ENCODE measurements around the gene SHROOM3. TPM values are rescaled to one million over a fixed set of nuclear protein-coding genes. Genes with fewer than 3 reads are reported as not detected.

SHROOM3 gene
- total RNA-seq, 1 donor from 2014 or later = 320 TPM

DNA sequence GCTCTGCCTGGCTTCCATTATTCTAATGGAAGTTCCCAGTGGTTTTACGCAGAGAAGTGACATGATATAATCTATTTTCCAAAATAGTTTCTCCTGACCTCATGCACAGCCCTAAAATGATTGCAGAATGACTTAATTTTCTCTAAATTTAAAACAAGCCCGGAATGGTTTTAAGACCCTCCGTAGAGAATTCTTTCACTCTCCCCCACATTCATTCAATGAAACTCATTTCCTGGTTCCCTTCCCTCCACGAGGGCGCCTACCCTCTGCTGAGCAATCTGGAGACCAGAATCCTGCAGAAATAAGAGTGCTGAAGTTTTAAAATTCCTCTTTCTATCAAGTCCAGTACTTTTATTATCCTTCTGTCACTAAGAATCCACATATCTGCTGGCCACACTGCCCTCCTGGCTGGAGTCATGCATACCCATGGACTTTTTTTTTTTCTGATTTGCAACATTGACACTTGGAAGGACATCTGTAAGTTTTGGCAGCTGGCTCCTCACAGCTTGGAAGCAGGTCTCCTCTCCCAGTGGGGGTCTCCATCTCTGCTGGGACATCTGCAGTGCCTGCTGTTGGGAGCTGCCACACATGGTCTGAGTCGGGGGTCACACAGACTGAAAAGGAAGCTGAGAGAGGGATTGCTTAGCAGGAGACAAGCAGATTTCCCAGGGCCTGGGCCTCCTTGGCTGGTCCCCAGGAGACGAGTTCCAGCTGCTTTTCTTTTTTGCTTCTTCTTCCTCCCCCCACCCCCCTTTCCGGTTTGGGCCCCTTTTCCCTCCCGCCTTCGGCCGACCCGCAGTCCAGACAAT, 376.8 kb downstream of the SHROOM3 start:
- no peak for DNase-seq (ENCODE audit: low spot score)

DNA sequence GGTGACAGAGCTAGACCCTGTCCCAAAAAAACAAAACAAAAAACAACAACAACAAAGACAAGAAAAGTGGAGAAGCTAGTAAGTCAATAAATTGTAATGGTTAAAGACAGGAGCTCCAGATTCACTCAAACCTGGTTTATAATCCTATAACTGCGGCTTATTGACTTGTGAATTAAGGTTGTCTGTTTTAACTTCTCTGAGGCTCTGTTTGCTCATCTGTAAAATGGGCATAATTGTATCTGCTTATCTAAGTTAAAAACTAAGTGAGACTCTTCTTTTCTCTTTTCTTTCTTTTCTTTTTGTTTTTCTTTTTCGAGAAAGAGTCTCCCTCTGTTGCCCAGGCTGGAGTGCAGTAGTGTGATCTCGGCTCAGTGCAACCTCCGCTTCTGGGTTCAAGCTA, 378.0 kb downstream of the SHROOM3 start:
- DNase-seq (ENCODE audit: low spot score) = no peak

- DNase-seq (ENCODE audit: low spot score) = no peak
These were observed 386.6 kb downstream of the SHROOM3 start for GRCh38 chr4:76821641-76822040.

GRCh38 chr4:76822303-76822702, 387.3 kb downstream of the SHROOM3 start:
- no peak for DNase-seq (ENCODE audit: low spot score)

DNA sequence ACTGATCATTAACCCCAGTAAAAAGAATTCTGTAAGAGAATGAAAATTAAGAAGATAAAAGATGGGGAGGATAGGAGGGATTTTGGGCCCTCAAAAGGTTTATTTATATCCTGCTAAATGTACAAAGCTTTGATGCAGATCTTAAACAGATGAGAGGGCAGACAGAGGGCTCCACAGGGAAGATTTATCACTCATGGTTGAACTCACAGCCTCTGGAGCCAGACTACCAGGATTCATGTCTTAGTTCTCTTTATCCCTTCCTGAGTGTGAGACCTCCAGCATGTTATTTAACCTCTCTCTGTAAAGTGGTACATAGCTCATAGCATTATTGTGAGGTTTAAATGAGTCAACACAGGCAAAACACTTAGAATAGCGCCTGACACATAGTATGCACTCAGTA, 388.5 kb downstream of the SHROOM3 start:
- no peak for DNase-seq (ENCODE audit: low spot score)

- DNase-seq (ENCODE audit: low spot score) = no peak
These were observed 395.6 kb downstream of the SHROOM3 start for GRCh38 chr4:76830612-76830963.

DNA sequence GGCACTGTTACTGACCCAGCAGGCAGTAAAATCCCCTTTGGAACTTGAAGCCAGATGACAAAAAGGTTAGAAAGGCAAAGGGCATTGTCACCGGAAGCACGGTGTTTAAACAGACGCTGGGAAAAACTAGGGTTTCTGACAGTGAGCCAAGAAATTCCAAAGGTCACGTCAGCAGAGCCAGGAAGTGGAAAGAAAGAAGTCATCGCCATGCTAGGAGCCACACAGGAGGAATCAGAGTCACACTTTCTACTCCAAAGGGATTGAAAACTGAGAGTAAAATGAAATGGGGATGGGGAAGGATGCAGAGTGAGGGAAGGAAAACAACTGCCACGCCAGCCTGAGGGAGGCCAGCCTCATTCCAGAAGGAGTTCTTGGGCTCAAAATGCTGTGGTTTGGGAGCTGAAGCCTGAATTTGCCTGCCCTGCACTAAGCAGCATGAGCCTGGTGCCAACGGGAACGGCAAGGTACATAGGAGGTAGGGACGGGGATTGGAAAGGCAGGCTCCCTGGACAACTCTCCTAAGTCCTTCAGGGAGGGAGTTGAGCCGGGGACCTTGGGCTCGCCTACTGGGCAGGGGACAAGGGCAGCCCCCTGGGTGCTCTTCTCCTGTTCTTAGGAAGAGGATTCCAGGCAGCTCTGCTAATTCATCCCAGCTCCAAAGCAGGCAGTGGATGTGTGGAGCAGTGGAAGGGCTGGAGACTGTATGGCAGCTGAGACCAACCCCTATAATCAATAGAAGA, 396.1 kb downstream of the SHROOM3 start:
- DNase-seq (ENCODE audit: low spot score) = peak; percentile 80

GRCh38 chr4:76831711-76832373, 396.8 kb downstream of the SHROOM3 start:
- no peak for DNase-seq (ENCODE audit: low spot score)

Other genes starting within 250 kb of the SHROOM3 start
- 213 TPM for gene SCARB2, start 221.4 kb upstream of the SHROOM3 start, total RNA-seq
- 13.8 TPM for gene FAM47E, start 183.5 kb upstream of the SHROOM3 start, total RNA-seq
- gene STBD1, start 128.5 kb upstream of the SHROOM3 start, total RNA-seq = 16.3 TPM
- gene CCDC158, start 14.1 kb upstream of the SHROOM3 start, total RNA-seq = 0.55 TPM